SK-N-SH (cell line): Measurements from ENCODE around the gene KRT71.

Source experiments
- EZH2phosphoT487 ChIP-seq: fragments of 200-600 bp; sonication (generic); IDR thresholded peaks from 2 replicates; pipeline ENCODE4 v1.6.1; 2017; ENCODE audit warnings: low read depth, mixed run types, mild to moderate bottlenecking, antibody characterized with exemption, moderate library complexity, borderline replicate concordance
- MEF2A ChIP-seq: IDR thresholded peaks from 2 replicates; pipeline ENCODE4 v1.4.0; 2012; ENCODE audit warnings: low read depth, borderline replicate concordance
- POLR2AphosphoS5 ChIP-seq: IDR thresholded peaks from 2 replicates; pipeline ENCODE4 v1.6.1; 2012; ENCODE audit warnings: low read depth, low read length
- RAD21 ChIP-seq: IDR thresholded peaks from 2 replicates; pipeline ENCODE4 v1.6.1; 2012; ENCODE audit warnings: mild to moderate bottlenecking, low read length
- SIN3A ChIP-seq: IDR thresholded peaks from 2 replicates; pipeline ENCODE4 v1.6.1; 2012; ENCODE audit warnings: low read depth, mild to moderate bottlenecking, low read length, moderate library complexity, borderline replicate concordance
- SMC3 ChIP-seq: IDR thresholded peaks from 2 replicates; pipeline ENCODE4 v1.6.1; 2012; ENCODE audit warnings: low read depth, low read length, improper control_type of control experiment
- YY1 ChIP-seq: IDR thresholded peaks from 2 replicates; pipeline ENCODE4 v1.4.0; 2012; ENCODE audit warnings: low read depth, mild to moderate bottlenecking
- TF ChIP-seq, protein P1 (sequence below): fragments of 200-600 bp; sonication (generic); IDR thresholded peaks from 2 replicates; pipeline ENCODE4 v1.6.1; 2017; ENCODE audit warnings: antibody characterized with exemption, mild to moderate bottlenecking, moderate library complexity

- TF ChIP-seq POLR2AphosphoS5 (no peak), SMC3 (no peak), YY1 (no peak), SIN3A (no peak), RAD21 (no peak), MEF2A (no peak), EZH2phosphoT487 (no peak)
- TF ChIP-seq, protein P1, sequence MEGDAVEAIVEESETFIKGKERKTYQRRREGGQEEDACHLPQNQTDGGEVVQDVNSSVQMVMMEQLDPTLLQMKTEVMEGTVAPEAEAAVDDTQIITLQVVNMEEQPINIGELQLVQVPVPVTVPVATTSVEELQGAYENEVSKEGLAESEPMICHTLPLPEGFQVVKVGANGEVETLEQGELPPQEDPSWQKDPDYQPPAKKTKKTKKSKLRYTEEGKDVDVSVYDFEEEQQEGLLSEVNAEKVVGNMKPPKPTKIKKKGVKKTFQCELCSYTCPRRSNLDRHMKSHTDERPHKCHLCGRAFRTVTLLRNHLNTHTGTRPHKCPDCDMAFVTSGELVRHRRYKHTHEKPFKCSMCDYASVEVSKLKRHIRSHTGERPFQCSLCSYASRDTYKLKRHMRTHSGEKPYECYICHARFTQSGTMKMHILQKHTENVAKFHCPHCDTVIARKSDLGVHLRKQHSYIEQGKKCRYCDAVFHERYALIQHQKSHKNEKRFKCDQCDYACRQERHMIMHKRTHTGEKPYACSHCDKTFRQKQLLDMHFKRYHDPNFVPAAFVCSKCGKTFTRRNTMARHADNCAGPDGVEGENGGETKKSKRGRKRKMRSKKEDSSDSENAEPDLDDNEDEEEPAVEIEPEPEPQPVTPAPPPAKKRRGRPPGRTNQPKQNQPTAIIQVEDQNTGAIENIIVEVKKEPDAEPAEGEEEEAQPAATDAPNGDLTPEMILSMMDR, result no peak
Observed at GRCh38 chr12:52600071-52600470, 47.1 kb upstream of the KRT71 start.
